ENCODE measurements around the gene LRRC3B. TPM values are rescaled to one million over a fixed set of nuclear protein-coding genes. Genes with fewer than 3 reads are reported as not detected.

LRRC3B gene
- total and polyA plus RNA-seq, 2 experiments from 2014 or later = not detected

- no peak for DNase-seq
Observed at GRCh38 chr3:26704736-26705135, 82.2 kb downstream of the LRRC3B start.

GRCh38 chr3:26708501-26708900 lies 85.9 kb downstream of the LRRC3B start:
- no peaks in the 10 kb centered on the region for H3K36me3 ChIP-seq (ENCODE audit: low read depth)
- no peaks in the 10 kb centered on the region for H3K4me1 ChIP-seq (ENCODE audit: insufficient read depth)
- no peaks in the 10 kb centered on the region for H3K27me3 ChIP-seq (replicated peaks; ENCODE audit: insufficient read depth)
- H3K4me2 ChIP-seq (ENCODE audit: unreplicated experiment) = no peak overlapping the region
- no peak overlapping the region for H3K27ac ChIP-seq
- H3K9me2 ChIP-seq (ENCODE audit: insufficient read depth) = no peaks in the 10 kb centered on the region
- no peaks in the 10 kb centered on the region for H3K9me3 ChIP-seq (ENCODE audit: low read depth)
- WGBS, 2 experiments (ENCODE audit: low coverage in 1 of 2, low lambda C conversion rate in 2 of 2, missing lambda C conversion rate in 2 of 2) = 7 to 8% methylated on average over 1 of the region's 1 CpG
- DNase-seq = no peak
- no peaks in the 10 kb centered on the region for H4K20me1 ChIP-seq (ENCODE audit: insufficient read depth)
- in situ Hi-C loops (cut with MboI) = no loop called here
- H3K79me2 ChIP-seq (ENCODE audit: insufficient read depth) = no peaks in the 10 kb centered on the region
- no peak overlapping the region for H3K9ac ChIP-seq
- H3F3A ChIP-seq (ENCODE audit: insufficient read depth) = no peaks in the 10 kb centered on the region
- H2AFZ ChIP-seq = no peak overlapping the region
- no peak overlapping the region for H3K4me3 ChIP-seq
- TF ChIP-seq EZH2 (IDR thresholded peaks at IDR 0.05; ENCODE audit: insufficient read depth, poor library complexity, severe bottlenecking) = no peak

More at GRCh38 chr3:26704736-26705135, 82.2 kb downstream of the LRRC3B start:
- Histone ChIP-seq H3K9me2 (ENCODE audit: insufficient read depth) (no peaks in the 10 kb centered on the region), H3K4me1 (ENCODE audit: insufficient read depth) (no peaks in the 10 kb centered on the region), H3K27ac (no peak overlapping the region), H3K4me2 (ENCODE audit: unreplicated experiment) (no peak overlapping the region), H2AFZ (no peak overlapping the region), H3F3A (ENCODE audit: insufficient read depth) (no peaks in the 10 kb centered on the region), H3K36me3 (ENCODE audit: low read depth) (no peaks in the 10 kb centered on the region), H3K79me2 (ENCODE audit: insufficient read depth) (no peaks in the 10 kb centered on the region), H3K4me3 (no peak overlapping the region), H3K27me3 (replicated peaks; ENCODE audit: insufficient read depth) (no peaks in the 10 kb centered on the region), H3K9ac (no peak overlapping the region), H4K20me1 (ENCODE audit: insufficient read depth) (no peaks in the 10 kb centered on the region), H3K9me3 (ENCODE audit: low read depth) (no peaks in the 10 kb centered on the region)
- in situ Hi-C loops (cut with MboI) = no loop called here
- TF ChIP-seq EZH2phosphoT487 (IDR thresholded peaks at IDR 0.05; ENCODE audit: insufficient read depth, low read depth) = no peak
- no peak for TF ChIP-seq EZH2 (IDR thresholded peaks at IDR 0.05; ENCODE audit: insufficient read depth, poor library complexity, severe bottlenecking)
- WGBS, 2 experiments (ENCODE audit: low coverage in 1 of 2, low lambda C conversion rate in 2 of 2, missing lambda C conversion rate in 2 of 2) = 18 to 23% methylated on average over 2 of the region's 2 CpGs

- Histone ChIP-seq H3K27me3 (replicated peaks; ENCODE audit: insufficient read depth) (no peaks in the 10 kb centered on the region), H3K36me3 (ENCODE audit: low read depth) (no peaks in the 10 kb centered on the region), H3K27ac (no peak overlapping the region), H3K4me1 (ENCODE audit: insufficient read depth) (no peaks in the 10 kb centered on the region), H3K9me2 (ENCODE audit: insufficient read depth) (no peaks in the 10 kb centered on the region), H3K79me2 (ENCODE audit: insufficient read depth) (no peaks in the 10 kb centered on the region), H3F3A (ENCODE audit: insufficient read depth) (no peaks in the 10 kb centered on the region), H2AFZ (no peak overlapping the region), H3K9me3 (ENCODE audit: low read depth) (no peaks in the 10 kb centered on the region), H3K4me2 (ENCODE audit: unreplicated experiment) (no peak overlapping the region), H3K4me3 (no peak overlapping the region), H4K20me1 (ENCODE audit: insufficient read depth) (no peaks in the 10 kb centered on the region), H3K9ac (no peak overlapping the region)
- TF ChIP-seq EZH2 (IDR thresholded peaks at IDR 0.05; ENCODE audit: insufficient read depth, poor library complexity, severe bottlenecking) = no peak
- no peak for TF ChIP-seq EZH2phosphoT487 (IDR thresholded peaks at IDR 0.05; ENCODE audit: insufficient read depth, low read depth)
- peak; percentile 61 for DNase-seq
- in situ Hi-C loops (cut with MboI) = no loop called here
- WGBS, 2 experiments (ENCODE audit: low coverage in 1 of 2, low lambda C conversion rate in 2 of 2, missing lambda C conversion rate in 2 of 2) = 18 to 21% methylated on average over 5 of the region's 5 CpGs
Observed at GRCh38 chr3:26712211-26713026, 89.8 kb downstream of the LRRC3B start.

GRCh38 chr3:26713091-26713490 lies 90.5 kb downstream of the LRRC3B start:
- in situ Hi-C loops (cut with MboI) = no loop called here

More at GRCh38 chr3:26713091-26713490, 90.5 kb downstream of the LRRC3B start:
- WGBS, 2 experiments (ENCODE audit: low coverage in 1 of 2, low lambda C conversion rate in 2 of 2, missing lambda C conversion rate in 2 of 2) = 11 to 15% methylated on average over 3 of the region's 3 CpGs
- no peak overlapping the region for H3K9ac ChIP-seq
- TF ChIP-seq EZH2 (IDR thresholded peaks at IDR 0.05; ENCODE audit: insufficient read depth, poor library complexity, severe bottlenecking) (no peak), EZH2phosphoT487 (IDR thresholded peaks at IDR 0.05; ENCODE audit: insufficient read depth, low read depth) (no peak)
- no peaks in the 10 kb centered on the region for H3K9me2 ChIP-seq (ENCODE audit: insufficient read depth)
- no peak for DNase-seq
- H3K9me3 ChIP-seq (ENCODE audit: low read depth) = no peaks in the 10 kb centered on the region
- no peaks in the 10 kb centered on the region for H3F3A ChIP-seq (ENCODE audit: insufficient read depth)
- no peak overlapping the region for H3K4me2 ChIP-seq (ENCODE audit: unreplicated experiment)
- H3K4me3 ChIP-seq = no peak overlapping the region
- no peak overlapping the region for H2AFZ ChIP-seq
- H4K20me1 ChIP-seq (ENCODE audit: insufficient read depth) = no peaks in the 10 kb centered on the region
- no peaks in the 10 kb centered on the region for H3K79me2 ChIP-seq (ENCODE audit: insufficient read depth)
- no peak overlapping the region for H3K27ac ChIP-seq
- H3K27me3 ChIP-seq (replicated peaks; ENCODE audit: insufficient read depth) = no peaks in the 10 kb centered on the region
- no peaks in the 10 kb centered on the region for H3K36me3 ChIP-seq (ENCODE audit: low read depth)
- H3K4me1 ChIP-seq (ENCODE audit: insufficient read depth) = no peaks in the 10 kb centered on the region
